ENCODE measurements around the gene PLA2G1B. TPM values are rescaled to one million over a fixed set of nuclear protein-coding genes. Genes with fewer than 3 reads are reported as not detected.

The PLA2G1B gene
- polyA plus RNA-seq, 1 donor (not counting 4 experiments of a cell fraction or from before 2014, with no cell fraction given), result not detected

DNA sequence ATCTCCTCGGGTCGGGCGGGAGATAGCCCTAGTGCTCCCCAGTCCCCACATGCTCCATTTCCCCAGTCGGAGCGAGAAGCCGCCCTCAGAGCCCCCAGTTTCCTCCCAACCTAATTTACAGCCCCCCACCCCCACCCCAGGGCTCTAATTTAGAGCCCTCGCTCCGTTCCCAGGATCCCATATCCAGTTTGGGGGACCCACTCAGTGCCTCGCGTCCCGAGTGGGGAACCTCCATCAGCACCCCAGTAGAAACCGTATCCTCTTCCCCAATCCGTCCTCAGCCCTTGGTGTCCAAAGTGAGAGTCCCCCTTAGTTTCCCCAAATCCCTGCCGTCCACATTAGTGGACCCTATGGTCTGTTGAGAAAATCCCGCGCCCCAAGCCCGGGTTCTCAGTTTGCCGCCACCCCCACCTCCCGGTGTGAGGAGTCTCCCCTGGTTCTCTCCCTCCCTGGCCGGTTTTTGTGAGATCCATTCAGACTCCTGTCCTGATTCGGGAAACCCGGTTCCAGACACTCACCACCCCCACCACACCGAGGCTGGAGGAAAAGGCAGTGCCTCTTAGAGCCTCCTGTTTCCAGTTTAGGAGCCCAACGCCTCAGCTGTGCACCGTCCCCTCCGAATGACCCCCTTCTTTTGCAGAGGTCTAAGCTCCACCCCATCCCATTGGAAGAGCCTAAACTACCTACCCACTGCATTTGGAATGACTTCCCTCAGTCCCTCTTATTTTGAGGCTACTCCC is 42.2 kb upstream of the PLA2G1B start:
- DNase-seq (ENCODE audit: low read depth, low spot score), result no peak
- H3K79me2 ChIP-seq (ENCODE audit: control insufficient read depth, insufficient read depth, low read length), result no peaks in the 10 kb centered on the region
- H3K9ac ChIP-seq (ENCODE audit: control insufficient read depth, extremely low read depth, insufficient read depth, low read length), result no peak overlapping the region
- no peak overlapping the region for H3K27ac ChIP-seq (ENCODE audit: control insufficient read depth, insufficient read depth, low read length)
- no peaks in the 10 kb centered on the region for H3K9me1 ChIP-seq (ENCODE audit: control insufficient read depth, extremely low read depth, insufficient read depth, low read length)
- peaks cover 62% of the 10 kb centered on the region for H3K27me3 ChIP-seq (ENCODE audit: control insufficient read depth, extremely low read depth, insufficient read depth, low read length)
- no peaks in the 10 kb centered on the region for H3K36me3 ChIP-seq (ENCODE audit: control insufficient read depth in 2 of 2, extremely low read depth in 1 of 2, insufficient read depth in 2 of 2, low read length in 2 of 2)
- peak overlapping the region in 1 of 3 experiments; percentile 2 for H3K4me3 ChIP-seq (ENCODE audit: control insufficient read depth in 2 of 3, extremely low read depth in 1 of 3, insufficient read depth in 2 of 3, low read depth in 1 of 3, low read length in 3 of 3)
- H3K4me2 ChIP-seq (ENCODE audit: control insufficient read depth, extremely low read depth, insufficient read depth, low read depth, low read length), result peak overlapping the region; percentile 49
- H3K4me1 ChIP-seq (ENCODE audit: control insufficient read depth, extremely low read depth, insufficient read depth, low read length), result peaks cover 3% of the 10 kb centered on the region
- TF ChIP-seq, protein P1, sequence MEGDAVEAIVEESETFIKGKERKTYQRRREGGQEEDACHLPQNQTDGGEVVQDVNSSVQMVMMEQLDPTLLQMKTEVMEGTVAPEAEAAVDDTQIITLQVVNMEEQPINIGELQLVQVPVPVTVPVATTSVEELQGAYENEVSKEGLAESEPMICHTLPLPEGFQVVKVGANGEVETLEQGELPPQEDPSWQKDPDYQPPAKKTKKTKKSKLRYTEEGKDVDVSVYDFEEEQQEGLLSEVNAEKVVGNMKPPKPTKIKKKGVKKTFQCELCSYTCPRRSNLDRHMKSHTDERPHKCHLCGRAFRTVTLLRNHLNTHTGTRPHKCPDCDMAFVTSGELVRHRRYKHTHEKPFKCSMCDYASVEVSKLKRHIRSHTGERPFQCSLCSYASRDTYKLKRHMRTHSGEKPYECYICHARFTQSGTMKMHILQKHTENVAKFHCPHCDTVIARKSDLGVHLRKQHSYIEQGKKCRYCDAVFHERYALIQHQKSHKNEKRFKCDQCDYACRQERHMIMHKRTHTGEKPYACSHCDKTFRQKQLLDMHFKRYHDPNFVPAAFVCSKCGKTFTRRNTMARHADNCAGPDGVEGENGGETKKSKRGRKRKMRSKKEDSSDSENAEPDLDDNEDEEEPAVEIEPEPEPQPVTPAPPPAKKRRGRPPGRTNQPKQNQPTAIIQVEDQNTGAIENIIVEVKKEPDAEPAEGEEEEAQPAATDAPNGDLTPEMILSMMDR (optimal IDR thresholded peaks at IDR 0.05 in 1 of 3, IDR thresholded peaks at IDR 0.05 in 1 of 3, conservative IDR thresholded peaks at IDR 0.05 in 1 of 3; ENCODE audit: extremely low read depth in 1 of 3, insufficient read depth in 2 of 3, low read length in 3 of 3), result no peak
- TF ChIP-seq EZH2 (IDR thresholded peaks at IDR 0.05; ENCODE audit: low read length), result peak; percentile 88
- no peaks in the 10 kb centered on the region for H3K9me3 ChIP-seq (ENCODE audit: control insufficient read depth, low read depth, low read length)
- dilution Hi-C loops (cut with MboI; ENCODE audit: extremely low pct_ligation_motif_present, low sequenced_read_pairs), result no loop called here
- H4K20me1 ChIP-seq (ENCODE audit: control insufficient read depth, extremely low read depth, insufficient read depth, low read length), result no peaks in the 10 kb centered on the region
- H2AFZ ChIP-seq (ENCODE audit: control insufficient read depth, low read length), result no peak overlapping the region
- no peak for FAIRE-seq

DNA sequence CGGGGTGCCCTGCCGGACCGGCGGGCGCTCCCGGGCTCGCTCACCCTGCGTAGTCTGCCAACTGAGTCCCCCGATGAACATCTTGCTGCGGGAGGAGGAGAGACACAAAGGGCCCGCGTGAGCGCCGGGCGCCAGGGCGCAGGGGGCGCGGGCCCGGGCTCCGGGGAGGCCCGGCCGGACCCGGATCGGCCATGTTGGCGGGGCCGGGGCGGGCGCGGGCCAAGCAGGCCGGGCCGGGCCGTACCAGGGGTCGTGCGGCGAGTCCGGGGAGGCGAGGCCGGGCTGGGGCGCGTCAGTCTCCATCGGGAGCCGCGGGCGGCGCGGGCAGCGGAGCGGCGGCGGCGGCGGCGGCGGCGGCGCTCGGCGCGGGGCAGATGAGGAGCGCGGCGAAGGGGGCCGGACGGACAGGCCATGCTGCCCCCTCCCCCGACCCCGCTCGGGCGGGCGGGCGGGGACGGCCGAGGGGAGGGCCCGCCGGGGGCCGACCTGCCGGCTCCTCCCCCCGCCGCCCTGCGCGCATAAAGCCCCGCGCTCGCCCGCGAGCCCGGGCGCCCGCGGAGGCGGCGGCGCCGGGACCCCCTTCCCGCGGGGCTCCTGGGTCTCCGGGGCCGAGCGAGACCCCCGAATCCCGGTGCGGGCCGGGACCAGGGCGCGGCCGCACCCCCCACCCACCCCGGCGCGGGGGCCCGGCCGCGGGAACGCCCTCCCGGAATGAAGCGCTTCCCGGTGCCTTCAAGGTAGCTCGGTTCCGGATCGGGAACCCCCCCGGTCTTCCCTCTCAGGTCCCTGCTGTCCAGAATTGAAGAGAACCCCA is 41.4 kb upstream of the PLA2G1B start, which contains the start of gene MSI1:
Gene MSI1, minus strand, starts transcription at position 376 of the 814 bp plus-strand sequence. Its CDS starts 73 bp downstream, at position 303.
- no peak for FAIRE-seq
- no peak within 1 kb of the TSS for H3K9ac ChIP-seq (ENCODE audit: control insufficient read depth, extremely low read depth, insufficient read depth, low read length)
- peak within 1 kb of the TSS; percentile 49 for H3K4me2 ChIP-seq (ENCODE audit: control insufficient read depth, extremely low read depth, insufficient read depth, low read depth, low read length)
- TF ChIP-seq, protein P1 (optimal IDR thresholded peaks at IDR 0.05 in 1 of 3, IDR thresholded peaks at IDR 0.05 in 1 of 3, conservative IDR thresholded peaks at IDR 0.05 in 1 of 3; ENCODE audit: extremely low read depth in 1 of 3, insufficient read depth in 2 of 3, low read length in 3 of 3), result no peak
- TF ChIP-seq EZH2 (IDR thresholded peaks at IDR 0.05; ENCODE audit: low read length), result peak; percentile 60
- H3K4me3 ChIP-seq (ENCODE audit: control insufficient read depth in 2 of 3, extremely low read depth in 1 of 3, insufficient read depth in 2 of 3, low read depth in 1 of 3, low read length in 3 of 3), result peak within 1 kb of the TSS in 1 of 3 experiments; percentile 2
- DNase-seq (ENCODE audit: low read depth, low spot score), result no peak
- H3K9me3 ChIP-seq (ENCODE audit: control insufficient read depth, low read depth, low read length), result no peaks in the 10 kb centered on the region
- no peaks in the 10 kb centered on the region for H3K9me1 ChIP-seq (ENCODE audit: control insufficient read depth, extremely low read depth, insufficient read depth, low read length)
- no peaks in the 10 kb centered on the region for H3K79me2 ChIP-seq (ENCODE audit: control insufficient read depth, insufficient read depth, low read length)
- H3K36me3 ChIP-seq (ENCODE audit: control insufficient read depth in 2 of 2, extremely low read depth in 1 of 2, insufficient read depth in 2 of 2, low read length in 2 of 2), result no peaks in the 10 kb centered on the region
- dilution Hi-C loops (cut with MboI; ENCODE audit: extremely low pct_ligation_motif_present, low sequenced_read_pairs), result no loop called here
- H4K20me1 ChIP-seq (ENCODE audit: control insufficient read depth, extremely low read depth, insufficient read depth, low read length), result no peaks in the 10 kb centered on the region
- peaks cover 3% of the 10 kb centered on the region for H3K4me1 ChIP-seq (ENCODE audit: control insufficient read depth, extremely low read depth, insufficient read depth, low read length)
- H2AFZ ChIP-seq (ENCODE audit: control insufficient read depth, low read length), result no peak within 1 kb of the TSS
- no peak within 1 kb of the TSS for H3K27ac ChIP-seq (ENCODE audit: control insufficient read depth, insufficient read depth, low read length)
- H3K27me3 ChIP-seq (ENCODE audit: control insufficient read depth, extremely low read depth, insufficient read depth, low read length), result peaks cover 59% of the 10 kb centered on the region
